Hematopoietic multipotent progenitor cell treated with erythropoietin and hydrocortisone succinate and interleukin-3 and kit ligand, for 8 days (in vitro differentiated cells): ENCODE results near the gene TXNL1.

Source experiments
- DNase-seq: peaks from one replicate; pipeline ENCODE4 v3.0.0-alpha.2; 2015

The TXNL1 gene

GRCh38 chr18:56565551-56566345 is 72.6 kb downstream of the TXNL1 start:
- DNase-seq, result no peak

GRCh38 chr18:56565046-56565445 is 73.3 kb downstream of the TXNL1 start:
- no peak for DNase-seq

- DNase-seq, result no peak
Observed at GRCh38 chr18:56563568-56563967, 74.8 kb downstream of the TXNL1 start.

- DNase-seq, result no peak
Observed at GRCh38 chr18:56562479-56562878, 75.9 kb downstream of the TXNL1 start.

GRCh38 chr18:56560992-56561391 is 77.4 kb downstream of the TXNL1 start:
- DNase-seq, result no peak

GRCh38 chr18:56559044-56559443 is 79.3 kb downstream of the TXNL1 start:
- DNase-seq, result no peak

GRCh38 chr18:56556907-56557306 is 81.5 kb downstream of the TXNL1 start:
- no peak for DNase-seq

- DNase-seq, result no peak
Observed at GRCh38 chr18:56550121-56550520, 88.3 kb downstream of the TXNL1 start.
